H1 (cell line): ENCODE results near the gene DBH. TPM values are rescaled to one million over a fixed set of nuclear protein-coding genes. Genes with fewer than 3 reads are reported as not detected.

Experiments used
- CTCF ChIA-PET: fragments of 300-600 bp; sonication (Branson Sonifier 250); formaldehyde crosslinking; loops from one replicate; lab custom pipeline; 2021; ENCODE audit not compliant: partially characterized antibody; lab: Charles Lee
- POLR2A ChIA-PET: fragments of 300-600 bp; sonication (Branson Sonifier 250); formaldehyde crosslinking; loops from one replicate; lab custom pipeline; 2021; ENCODE audit warnings: inconsistent platforms; ENCODE audit not compliant: partially characterized antibody; lab: Charles Lee
- DNase-seq, 2 experiments: peaks; one replicate each; pipeline versions ENCODE4 v3.0.0 to v3.0.0-alpha.2; 2010 to 2022; ENCODE audit warnings: low spot score in 2 of 2, low read depth in 1 of 2, mixed read lengths in 1 of 2
- FAIRE-seq: peaks from 2 replicates; lab custom pipeline; 2011; peaks lifted over from hg19 to GRCh38; lab: Jason Lieb, UNC
- H2AFZ ChIP-seq: 2 replicates; pipeline ENCODE4 v1.8.1; 2012; ENCODE audit warnings: low read length, inconsistent platforms
- H2AK5ac ChIP-seq: 2 replicates; pipeline ENCODE4 v1.6.1; 2013; ENCODE audit warnings: low read depth, low read length
- H2BK120ac ChIP-seq: replicated peaks from 2 replicates; pipeline ENCODE3; 2013; ENCODE audit warnings: low read depth, low read length, inconsistent platforms
- H2BK12ac ChIP-seq: 2 replicates; pipeline ENCODE4 v1.6.1; 2013; ENCODE audit warnings: low read depth, low read length
- H2BK15ac ChIP-seq: 2 replicates; pipeline ENCODE4 v1.6.1; 2013; ENCODE audit warnings: low read length
- H2BK20ac ChIP-seq: 2 replicates; pipeline ENCODE4 v1.6.1; 2013; ENCODE audit warnings: low read length
- H2BK5ac ChIP-seq: 2 replicates; pipeline ENCODE4 v1.6.1; 2013; ENCODE audit warnings: low read depth, low read length
- H3K14ac ChIP-seq: 2 replicates; pipeline ENCODE4 v1.6.1; 2013; ENCODE audit warnings: inconsistent platforms; ENCODE audit not compliant: insufficient read length
- H3K18ac ChIP-seq: 2 replicates; pipeline ENCODE4 v1.6.1; 2013; ENCODE audit warnings: low read length; ENCODE audit errors: extremely low read depth
- H3K23ac ChIP-seq: 2 replicates; pipeline ENCODE4 v1.6.1; 2013; ENCODE audit warnings: inconsistent platforms; ENCODE audit not compliant: insufficient read length
- H3K23me2 ChIP-seq: 2 replicates; pipeline ENCODE4 v1.6.1; 2013; ENCODE audit warnings: low read depth, low read length
- H3K27ac ChIP-seq: 2 replicates; pipeline ENCODE4 v1.6.1; 2011; ENCODE audit warnings: low read depth, low read length, inconsistent platforms
- H3K27me3 ChIP-seq, 4 experiments: replicated peaks in 1 of 4; 1 replicate in 1 of 4; 2 replicates in 3 of 4; pipeline versions ENCODE4 v1.6.1 to v1.8.1; 2011 to 2013; ENCODE audit warnings: low read length in 3 of 4, mild to moderate bottlenecking in 3 of 4, inconsistent platforms in 2 of 4, mixed read lengths in 2 of 4, moderate library complexity in 1 of 4; ENCODE audit not compliant: control insufficient read depth in 3 of 4, insufficient read depth in 3 of 4; ENCODE audit errors: extremely low read depth in 1 of 4
- H3K36me3 ChIP-seq, 4 experiments: 2 replicates each; pipeline versions ENCODE4 v1.6.1 to v1.8.1; 2011 to 2013; ENCODE audit warnings: mild to moderate bottlenecking in 4 of 4, low read length in 3 of 4, moderate library complexity in 2 of 4, control low read depth in 1 of 4, inconsistent platforms in 1 of 4; ENCODE audit not compliant: insufficient read depth in 4 of 4, control insufficient read depth in 2 of 4
- H3K4ac ChIP-seq: replicated peaks from 2 replicates; pipeline ENCODE3; 2013; ENCODE audit warnings: low read length, low read depth, mixed read lengths, inconsistent platforms; ENCODE audit not compliant: insufficient read length
- H3K4me1 ChIP-seq, 4 experiments: replicated peaks in 1 of 4; 1 replicate in 1 of 4; 2 replicates in 3 of 4; pipeline versions ENCODE4 v1.6.1 to v1.8.1; 2011 to 2013; ENCODE audit warnings: low read length in 3 of 4, inconsistent platforms in 2 of 4, mixed read lengths in 1 of 4; ENCODE audit not compliant: insufficient read depth in 4 of 4, control insufficient read depth in 3 of 4
- H3K4me2 ChIP-seq, 2 experiments: 2 replicates each; pipeline versions ENCODE4 v1.6.1 to v1.8.1; 2011 to 2013; ENCODE audit warnings: low read depth in 2 of 2, low read length in 2 of 2, control low read depth in 1 of 2, inconsistent platforms in 1 of 2, mild to moderate bottlenecking in 1 of 2; ENCODE audit not compliant: insufficient read depth in 1 of 2
- H3K4me3 ChIP-seq, 4 experiments: fragments of 200-600, 300-600 bp in 1 of 4; sonication (generic), shearing (Covaris generic), sonication (Bioruptor Twin) in 1 of 4; 2 replicates each; pipeline versions ENCODE4 v1.5.1 to v1.8.1; 2011 to 2016; ENCODE audit warnings: low read length in 4 of 4, low read depth in 3 of 4, control low read depth in 2 of 4, inconsistent platforms in 2 of 4, mild to moderate bottlenecking in 2 of 4, mixed read lengths in 1 of 4, moderate library complexity in 1 of 4; ENCODE audit not compliant: insufficient read depth in 2 of 4; ENCODE audit errors: extremely low read depth in 1 of 4
- H3K56ac ChIP-seq: replicated peaks from 2 replicates; pipeline ENCODE3; 2013; ENCODE audit warnings: low read depth, mild to moderate bottlenecking, mixed read lengths, low read length, inconsistent platforms; ENCODE audit not compliant: insufficient read length
- H3K79me1 ChIP-seq: 2 replicates; pipeline ENCODE4 v1.6.1; 2013; ENCODE audit warnings: low read depth, low read length, control low read depth
- H3K79me2 ChIP-seq, 2 experiments: 2 replicates each; pipeline versions ENCODE4 v1.6.1 to v1.8.1; 2012 to 2013; ENCODE audit warnings: low read length in 2 of 2, mild to moderate bottlenecking in 2 of 2, inconsistent platforms in 1 of 2; ENCODE audit not compliant: insufficient read depth in 2 of 2, control insufficient read depth in 1 of 2
- H3K9ac ChIP-seq, 4 experiments: replicated peaks in 1 of 4; 1 replicate in 1 of 4; 2 replicates in 3 of 4; pipeline versions ENCODE4 v1.6.1 to v1.8.1; 2011 to 2013; ENCODE audit warnings: low read depth in 3 of 4, low read length in 3 of 4, control low read depth in 2 of 4, mild to moderate bottlenecking in 2 of 4, moderate library complexity in 2 of 4, inconsistent platforms in 1 of 4; ENCODE audit errors: extremely low read depth in 1 of 4
- H3K9me3 ChIP-seq, 2 experiments: 2 replicates each; pipeline versions ENCODE4 v1.6.1 to v1.8.1; 2012 to 2013; ENCODE audit warnings: mild to moderate bottlenecking in 2 of 2, moderate library complexity in 2 of 2, control low read depth in 1 of 2, inconsistent platforms in 1 of 2, low read depth in 1 of 2, low read length in 1 of 2, mixed read lengths in 1 of 2; ENCODE audit not compliant: insufficient read depth in 2 of 2
- H4K20me1 ChIP-seq, 2 experiments: replicated peaks in 1 of 2; 2 replicates each; pipeline versions ENCODE3 to v1.8.1; 2011 to 2013; ENCODE audit warnings: inconsistent platforms in 2 of 2, low read length in 2 of 2, mild to moderate bottlenecking in 1 of 2; ENCODE audit not compliant: insufficient read depth in 2 of 2, control insufficient read depth in 1 of 2
- H4K5ac ChIP-seq: 2 replicates; pipeline ENCODE4 v1.6.1; 2013; ENCODE audit warnings: low read length, low read depth, mixed read lengths, inconsistent platforms; ENCODE audit not compliant: insufficient read length
- H4K8ac ChIP-seq: 2 replicates; pipeline ENCODE4 v1.8.0; 2013; ENCODE audit warnings: mild to moderate bottlenecking, moderate library complexity, low read length, inconsistent platforms; ENCODE audit not compliant: insufficient read depth; ENCODE audit errors: extremely low read depth
- H4K91ac ChIP-seq: replicated peaks from 2 replicates; pipeline ENCODE3; 2013; ENCODE audit warnings: low read length, mixed read lengths, inconsistent platforms; ENCODE audit not compliant: insufficient read length
- BCL11A ChIP-seq, 2 experiments: IDR thresholded peaks; one replicate each; pipeline ENCODE4 v1.6.1; 2011; ENCODE audit warnings: low read depth in 2 of 2, low read length in 2 of 2, mild to moderate bottlenecking in 2 of 2
- CEBPB ChIP-seq: IDR thresholded peaks from 2 replicates; pipeline ENCODE4 v1.6.1; 2012; ENCODE audit warnings: low read depth, low read length
- KDM1A ChIP-seq: fragments of 200-600, 300-600 bp; sonication (generic); IDR thresholded peaks from 2 replicates; pipeline ENCODE4 v1.7.1; 2016; ENCODE audit warnings: mild to moderate bottlenecking, low read length, borderline replicate concordance
- SUZ12 ChIP-seq: fragments of 200-600 bp; sonication (generic); IDR thresholded peaks from 2 replicates; pipeline ENCODE4 v1.6.1; 2012; ENCODE audit warnings: mild to moderate bottlenecking, inconsistent platforms, low read length, moderate library complexity, mixed read lengths
- TAF1 ChIP-seq: IDR thresholded peaks from 2 replicates; pipeline ENCODE4 v1.6.1; 2011; ENCODE audit warnings: mild to moderate bottlenecking, low read depth, low read length
- YY1 ChIP-seq: IDR thresholded peaks from 2 replicates; pipeline ENCODE4 v1.6.1; 2011; ENCODE audit warnings: low read depth, mild to moderate bottlenecking, low read length
- WGBS, 2 experiments: shearing (Covaris generic) in 1 of 2; methylation state at CpG; one replicate each; pipeline versions ENCODE4 v1.1.6 to v1.1.7; 2013 to 2015; ENCODE audit warnings: low lambda C conversion rate in 2 of 2, mixed read lengths in 2 of 2, inconsistent platforms in 1 of 2, low coverage in 1 of 2, missing lambda C conversion rate in 1 of 2; ENCODE audit not compliant: insufficient replicate concordance in 2 of 2, insufficient coverage in 1 of 2, insufficient read length in 1 of 2; ENCODE audit errors: extremely low coverage in 1 of 2, missing lambda C conversion rate in 1 of 2; 5-methylcytosine and 5-hydroxymethylcytosine counted together
- polyA plus RNA-seq, 7 experiments: library from polyadenylated mRNA; depleted of rRNA in 3 of 7; stranded (reverse) in 5 of 7; unstranded in 2 of 7; fragments of >200 nt in 5 of 7; fragments of 200-250 nt in 2 of 7; gene quantifications; 1 replicate in 5 of 7; 2 replicates in 1 of 7; 4 replicates in 1 of 7; pipeline versions ENCODE4 v1.2.1 to v1.2.3, GENCODE V29; 2011 to 2013; ENCODE audit warnings: missing spikeins in 2 of 7, mixed read lengths in 2 of 7
- total RNA-seq: library from RNA; stranded (reverse); fragmentation: NEBNext Ultra II Directional; extraction: Animal tissue kit (Norgen Biotek cat#: 25700); gene quantifications from 2 replicates; pipeline ENCODE4 v1.2.1, GENCODE V29; 2021

The DBH gene
- total and polyA plus RNA-seq, 2 of the 8 experiments (the other 6 are each of a cell fraction or from before 2014, with no cell fraction given) = 0.18 TPM; not detected in 1

DNA sequence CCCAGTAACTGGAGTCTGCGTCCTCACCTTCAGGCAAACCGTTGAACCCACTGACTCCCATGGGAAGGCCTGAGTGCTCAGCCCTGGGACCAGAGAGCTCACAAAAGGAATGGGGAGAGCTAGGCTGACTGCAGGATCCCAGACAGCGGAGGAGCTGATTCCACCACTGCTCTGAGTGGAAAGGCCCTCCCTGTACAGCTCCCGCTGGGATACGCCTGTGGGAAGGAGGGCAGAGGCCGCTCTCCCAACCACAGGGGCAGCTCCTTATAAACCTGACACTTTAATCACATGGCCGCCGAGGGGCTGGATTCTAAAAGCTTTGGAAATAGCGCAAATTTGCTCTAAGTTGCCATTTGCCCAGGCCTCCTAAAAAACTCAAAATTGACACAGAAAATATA is 37.1 kb downstream of the DBH start:
- FAIRE-seq = no peak
- WGBS, 2 experiments = 92% methylated on average over 9 of the region's 9 CpGs; no CpG with 5 or more reads in 1 of the 2 experiments
- Histone ChIP-seq H3K27me3 (no peaks in the 10 kb centered on the region), H2BK20ac (no peak overlapping the region), H3K9ac (no peak overlapping the region), H2AK5ac (no peak overlapping the region; the same call in 1 of the 2 replicates), H2BK15ac (no peak overlapping the region), H3K4me1 (peaks cover 0 to 9% (median 3%) of the 10 kb centered on the region in 4 experiments; a peak in 5 of 7 replicates), H3K27ac (no peak overlapping the region), H4K8ac (no peak overlapping the region), H4K5ac (no peak overlapping the region), H3K23ac (no peak overlapping the region), H4K20me1 (no peaks in the 10 kb centered on the region)
- CTCF ChIA-PET = interaction anchor here (0.5 to 1.4 kb wide), 8 partner anchors 11 to 254 kb away, joined by 3 to 4 read pairs (median 4); no protein-coding TSS in a partner anchor
- TF ChIP-seq SUZ12 = no peak
- TF ChIP-seq YY1 = no peak
- no peak for TF ChIP-seq CEBPB
- no peak for TF ChIP-seq KDM1A
- no peak for TF ChIP-seq BCL11A (IDR thresholded peaks at IDR 0.05; ENCODE audit: low read depth in 2 of 2, low read length in 2 of 2)
- TF ChIP-seq TAF1 = no peak
- TF ChIP-seq, all 59 proteins: peak for 0
- POLR2A ChIA-PET = interaction anchor here (0.6 to 1.2 kb wide), 3 partner anchors 10 to 314 kb away, joined by 3 read pairs; no protein-coding TSS in a partner anchor
- Histone ChIP-seq H3K4ac (no peak overlapping the region), H3K9me3 (no peaks in the 10 kb centered on the region; a peak in 1 of 4 replicates), H2BK12ac (no peak overlapping the region), H3K56ac (no peak overlapping the region), H4K91ac (no peak overlapping the region), H3K14ac (no peak overlapping the region), H2BK120ac (no peak overlapping the region), H2AFZ (no peak overlapping the region), H3K79me1 (no peaks in the 10 kb centered on the region), H3K4me3 (no peak overlapping the region), H2BK5ac (0 out of 2 replicates have a peak overlapping the region, but pooled peaks have one; percentile 35), H3K36me3 (no peaks in the 10 kb centered on the region), H3K18ac (no peak overlapping the region), H3K79me2 (no peaks in the 10 kb centered on the region), H3K23me2 (no peaks in the 10 kb centered on the region), H3K4me2 (no peak overlapping the region)
- DNase-seq = no peak
